GM19099 (cell line): ENCODE measurements around the gene KLF7.

Source experiments
- POLR2A ChIP-seq: IDR thresholded peaks from 3 replicates; pipeline ENCODE4 v1.6.1; 2011; ENCODE audit warnings: low read depth; ENCODE audit not compliant: insufficient read length; ENCODE audit errors: extremely low read depth

The KLF7 gene

DNA sequence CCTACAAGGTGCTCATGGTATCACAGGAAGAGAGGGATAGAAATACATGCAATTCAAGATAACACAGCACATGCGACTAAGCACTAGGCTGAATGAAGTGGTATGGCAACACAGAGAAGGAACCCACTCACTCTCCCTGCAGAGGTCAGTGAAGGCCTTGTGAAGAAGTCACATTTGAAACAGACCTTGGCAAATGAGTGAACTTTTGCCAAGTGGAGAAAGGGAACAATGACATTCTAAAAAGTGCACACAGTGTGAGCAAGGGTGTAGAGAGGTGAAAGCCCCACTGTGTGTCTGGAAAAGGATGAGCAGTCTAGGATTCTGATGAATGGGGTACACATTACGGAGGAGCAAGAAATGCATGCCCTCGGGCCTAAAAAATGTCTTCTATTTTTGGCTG, 23.3 kb downstream of the KLF7 start:
- no peak for TF ChIP-seq POLR2A

DNA sequence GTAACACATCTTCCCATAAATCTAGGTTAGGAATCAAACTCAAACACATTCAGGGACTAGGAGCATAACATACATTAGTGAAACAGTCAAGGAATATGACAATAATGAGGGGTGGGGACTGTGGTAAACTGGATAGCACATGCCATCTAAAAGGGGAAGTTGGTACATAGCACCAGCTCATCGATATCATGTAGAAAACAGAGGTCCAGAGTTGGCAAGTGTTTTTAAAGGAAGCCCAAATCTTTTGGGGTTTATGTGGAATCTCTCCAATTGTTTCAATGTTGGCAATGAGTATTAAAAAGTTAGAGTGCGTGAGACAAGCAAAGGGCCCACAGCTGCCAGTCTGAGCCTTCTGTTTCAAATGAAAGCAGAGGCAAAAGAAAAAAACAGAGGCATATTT, 24.4 kb downstream of the KLF7 start:
- TF ChIP-seq POLR2A = no peak

GRCh38 chr2:207140265-207140664, 25.5 kb downstream of the KLF7 start:
- no peak for TF ChIP-seq POLR2A

GRCh38 chr2:207139552-207139951, 26.2 kb downstream of the KLF7 start:
- TF ChIP-seq POLR2A = no peak

- no peak for TF ChIP-seq POLR2A
These were observed 27.0 kb downstream of the KLF7 start for GRCh38 chr2:207138627-207139297.

- no peak for TF ChIP-seq POLR2A
These were observed 28.0 kb downstream of the KLF7 start for GRCh38 chr2:207137596-207138337.

DNA sequence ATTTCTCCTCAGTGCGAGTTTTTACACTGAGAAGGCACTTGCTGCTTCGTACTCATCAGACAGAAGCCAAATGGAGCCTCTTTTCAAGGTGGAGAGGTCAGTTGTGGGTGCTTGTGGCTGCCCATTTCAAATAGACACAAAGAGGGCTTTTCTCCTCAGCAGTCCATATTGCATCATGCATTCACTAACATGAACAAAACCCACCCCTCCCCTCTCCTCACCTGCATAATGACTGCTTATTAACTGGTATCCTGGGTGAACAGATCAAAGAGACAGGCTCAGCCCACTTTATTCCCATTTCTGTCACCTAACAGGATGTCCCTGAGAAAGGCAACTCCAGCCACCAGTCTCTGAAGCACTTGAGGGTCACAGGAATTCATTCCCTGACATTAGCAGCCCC, 28.9 kb downstream of the KLF7 start:
- no peak for TF ChIP-seq POLR2A

DNA sequence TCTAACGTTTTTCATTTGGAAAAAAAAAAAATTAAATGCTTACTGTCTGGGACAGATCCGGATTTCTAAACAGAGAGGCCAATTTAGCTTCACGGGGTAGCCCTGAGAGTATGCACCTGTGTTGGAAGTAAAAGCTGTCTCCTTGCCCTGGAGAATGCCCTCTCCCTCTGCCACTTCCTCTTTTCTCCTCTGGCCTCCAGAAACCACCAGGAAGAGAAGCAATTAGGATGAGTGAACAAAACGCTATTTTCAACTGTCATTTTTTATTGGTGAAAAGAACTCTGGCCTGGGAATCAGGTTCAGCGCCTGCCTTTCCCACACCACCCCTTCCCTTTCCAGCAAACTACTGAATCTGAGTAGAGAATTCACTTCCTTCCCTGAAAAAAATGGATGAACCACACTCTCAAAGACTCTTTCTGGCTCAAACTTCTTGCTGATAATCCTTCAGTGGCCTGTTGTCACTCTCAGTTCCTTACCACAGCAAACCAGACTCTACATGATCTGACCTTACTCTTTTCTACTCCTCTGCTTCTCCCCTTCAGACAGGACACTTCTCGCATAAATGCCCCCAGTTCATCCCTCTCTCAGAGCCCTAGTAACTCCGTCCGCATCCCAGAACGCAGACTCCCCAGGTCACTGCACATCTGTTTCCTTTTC, 29.8 kb downstream of the KLF7 start:
- no peak for TF ChIP-seq POLR2A

DNA sequence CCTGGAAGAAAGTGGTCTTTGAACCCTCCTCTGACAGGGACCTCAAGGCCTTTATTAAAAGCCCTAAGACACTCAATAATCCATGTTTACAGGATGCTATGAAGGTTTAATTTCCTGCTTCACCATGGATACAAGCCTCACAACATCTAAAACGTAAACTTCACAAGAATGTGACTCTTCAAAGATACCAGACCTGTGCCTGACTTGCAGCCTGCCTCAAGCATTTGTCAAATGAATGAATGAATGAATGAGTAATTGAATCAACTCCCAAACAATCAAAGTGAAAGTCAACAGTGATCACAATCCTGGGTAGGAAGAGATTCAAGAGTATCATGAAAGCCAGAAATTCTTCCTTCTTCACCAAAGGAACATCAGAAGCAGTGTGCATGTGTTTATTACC, 30.4 kb downstream of the KLF7 start:
- TF ChIP-seq POLR2A = no peak

- TF ChIP-seq POLR2A = no peak
These were observed 31.8 kb downstream of the KLF7 start for GRCh38 chr2:207133820-207134519.

- TF ChIP-seq POLR2A = no peak
These were observed 32.3 kb downstream of the KLF7 start for GRCh38 chr2:207133458-207133819.

DNA sequence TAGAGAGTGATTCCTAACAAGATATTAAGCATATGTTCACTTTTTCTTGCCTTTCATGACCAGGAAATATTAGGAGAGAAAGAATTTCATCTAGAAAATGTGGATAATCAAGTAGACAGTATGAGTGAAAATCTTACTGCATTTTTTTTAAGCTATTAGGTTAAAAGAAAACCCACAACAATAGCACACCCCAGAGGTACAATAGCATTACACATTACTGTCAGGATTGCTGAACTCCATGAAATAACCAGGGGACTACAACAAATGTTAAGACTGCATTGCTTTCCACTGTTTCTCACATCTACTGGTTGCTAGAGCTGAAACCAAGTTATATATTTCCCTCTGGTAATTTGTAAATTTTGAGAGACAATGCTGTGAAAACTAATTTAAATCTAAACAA, 33.7 kb downstream of the KLF7 start:
- no peak for TF ChIP-seq POLR2A

- TF ChIP-seq POLR2A = no peak
These were observed 34.2 kb downstream of the KLF7 start for GRCh38 chr2:207131594-207131993.

DNA sequence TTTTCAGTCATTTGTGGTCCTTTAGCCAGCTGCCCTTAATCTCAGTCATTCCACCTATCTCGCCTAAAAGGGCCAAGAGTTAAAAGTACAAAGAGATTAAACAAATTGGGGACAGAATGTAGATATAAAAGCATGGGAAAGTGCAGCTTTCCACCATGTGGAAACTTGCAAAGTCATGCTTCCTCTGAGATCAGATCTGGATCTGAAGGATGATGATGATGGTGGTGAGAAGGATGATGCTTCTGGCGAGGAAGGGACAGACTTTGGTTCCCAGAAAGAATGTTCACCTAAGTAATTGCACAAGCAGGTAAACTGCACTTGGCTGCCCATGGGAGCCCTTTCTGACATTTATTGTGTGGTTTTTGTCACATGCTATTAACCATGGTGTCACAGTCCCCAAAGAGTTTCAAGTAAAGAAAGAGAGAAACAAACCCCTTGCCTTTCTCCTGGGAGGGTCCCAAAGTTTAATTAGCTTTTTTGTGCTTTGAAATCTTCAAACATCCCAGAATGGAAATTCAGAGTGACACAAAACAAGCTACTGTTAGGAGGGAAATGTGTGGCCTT, 34.7 kb downstream of the KLF7 start:
- TF ChIP-seq POLR2A = no peak

- no peak for TF ChIP-seq POLR2A
These were observed 35.9 kb downstream of the KLF7 start for GRCh38 chr2:207129821-207130220.
